ENCODE measurements around the gene CCL3. TPM values are rescaled to one million over a fixed set of nuclear protein-coding genes. Genes with fewer than 3 reads are reported as not detected.

The CCL3 gene
- polyA plus RNA-seq, 1 donor from 2014 or later, result not detected

Small RNA genes lying within 50 kb of the gene (small RNA-seq; reads per million reads assigned to genes)
- 0 to 0.03 (median 0) reads per million in 3 experiments for gene RN7SL301P

Other genes with a start within 250 kb of the CCL3 start
- not detected in 2 replicates for gene HEATR9, start 221.3 kb downstream of the CCL3 start, polyA plus RNA-seq
- not detected in 2 replicates for gene CCL5, start 209.8 kb downstream of the CCL3 start, polyA plus RNA-seq
- not detected in 2 replicates for gene RDM1, start 159.4 kb downstream of the CCL3 start, polyA plus RNA-seq
- gene LYZL6, start 146.4 kb downstream of the CCL3 start, polyA plus RNA-seq, result not detected in 2 replicates
- gene CCL16, start 108.6 kb downstream of the CCL3 start, polyA plus RNA-seq, result not detected in 2 replicates
- not detected in 2 replicates for gene CCL14, start 103.4 kb downstream of the CCL3 start, polyA plus RNA-seq
- gene CCL15, start 88.6 kb downstream of the CCL3 start, polyA plus RNA-seq, result not detected in 2 replicates
- gene CCL23, start 72.2 kb downstream of the CCL3 start, polyA plus RNA-seq, result not detected in 2 replicates
- gene CCL18, start 25.9 kb downstream of the CCL3 start, polyA plus RNA-seq, result not detected in 2 replicates
- not detected in 2 replicates for gene CCL4, start 13.7 kb upstream of the CCL3 start, polyA plus RNA-seq
- 6.9 and 9.8 TPM in 2 replicates for gene TBC1D3B, start 86.5 kb upstream of the CCL3 start, polyA plus RNA-seq
- not detected in 2 replicates for gene CCL3L1, start 106.6 kb upstream of the CCL3 start, polyA plus RNA-seq
- gene CCL4L2, start 120.9 kb upstream of the CCL3 start, polyA plus RNA-seq, result not detected in 2 replicates
- 0.32 and 4.2 TPM in 2 replicates for gene TBC1D3I, start 174.4 kb upstream of the CCL3 start, polyA plus RNA-seq
- gene TBC1D3G, start 233.7 kb upstream of the CCL3 start, polyA plus RNA-seq, result not detected in 2 replicates

Measured in neural cell (in vitro differentiated cells).